NCI-H146 (cell line): Measurements from ENCODE around the gene VEGFB.

Experiments used
- DNase-seq: peaks from one replicate; lab custom pipeline; 2025; lab: John Stamatoyannopoulos, UW

The VEGFB gene

GRCh38 chr11:64247729-64248531, 13.5 kb downstream of the VEGFB start:
- DNase-seq, result peak; percentile 50

- no peak for DNase-seq
Observed at GRCh38 chr11:64248578-64248977, 14.2 kb downstream of the VEGFB start.

- DNase-seq, result no peak
Observed at GRCh38 chr11:64249038-64249437, 14.7 kb downstream of the VEGFB start.

GRCh38 chr11:64249563-64250414, 15.4 kb downstream of the VEGFB start:
- DNase-seq, result no peak

GRCh38 chr11:64250415-64251015, 16.1 kb downstream of the VEGFB start:
- DNase-seq, result no peak

GRCh38 chr11:64251016-64251752, 16.8 kb downstream of the VEGFB start, which contains the start of gene PLCB3:
PLCB3 (plus strand) TSS chr11:64251530; CDS start chr11:64251650, 120 bp downstream.
- peak; percentile 63 for DNase-seq

- DNase-seq, result peak; percentile 30
Observed at GRCh38 chr11:64251753-64252002, 17.3 kb downstream of the VEGFB start.

- DNase-seq, result peak; percentile 64
Observed at GRCh38 chr11:64252003-64252872, 17.9 kb downstream of the VEGFB start.

GRCh38 chr11:64253043-64253442, 18.7 kb downstream of the VEGFB start:
- DNase-seq, result no peak

- DNase-seq, result no peak
Observed at GRCh38 chr11:64253481-64253880, 19.1 kb downstream of the VEGFB start.

- DNase-seq, result no peak
Observed at GRCh38 chr11:64254326-64254725, 19.9 kb downstream of the VEGFB start.

- DNase-seq, result no peak
Observed at GRCh38 chr11:64255135-64256128, 21.0 kb downstream of the VEGFB start.

GRCh38 chr11:64256300-64256699, 21.9 kb downstream of the VEGFB start:
- no peak for DNase-seq

GRCh38 chr11:64258356-64258755, 24.0 kb downstream of the VEGFB start:
- DNase-seq, result no peak

GRCh38 chr11:64258946-64259532, 24.7 kb downstream of the VEGFB start:
- DNase-seq, result no peak

GRCh38 chr11:64259533-64260067, 25.2 kb downstream of the VEGFB start:
- no peak for DNase-seq

- DNase-seq, result no peak
Observed at GRCh38 chr11:64260147-64260708, 25.8 kb downstream of the VEGFB start.

GRCh38 chr11:64261556-64262080, 27.2 kb downstream of the VEGFB start:
- DNase-seq, result no peak
